ENCODE measurements around the gene EPHB3.

EPHB3 gene

DNA sequence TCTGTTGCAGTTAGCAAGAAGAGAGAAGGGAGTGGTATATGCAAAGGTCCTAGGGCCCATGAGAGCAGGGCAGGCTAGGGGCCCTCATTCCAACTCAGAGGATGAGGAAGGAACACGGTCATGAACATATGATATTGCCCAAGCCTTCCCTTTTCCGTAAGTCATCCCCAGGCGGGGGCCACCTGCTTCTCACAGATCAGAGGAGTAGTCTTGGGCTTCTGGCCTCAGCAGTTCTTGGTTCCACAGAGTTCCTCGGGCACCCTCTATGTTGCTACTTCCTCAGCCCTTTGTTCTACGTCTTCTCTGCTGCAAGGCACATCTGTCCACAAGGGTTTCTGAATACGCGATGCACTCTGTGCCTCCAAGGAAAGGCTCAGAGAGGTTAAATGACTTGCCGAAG, 25.3 kb downstream of the EPHB3 start:
- peaks cover 2% of the 10 kb centered on the region for H3K4me1 Mint-ChIP-seq (ENCODE audit: low read depth)
- no peaks in the 10 kb centered on the region for H3K9me3 Mint-ChIP-seq
- H3K27me3 Mint-ChIP-seq (ENCODE audit: low read depth), result peaks cover 33% of the 10 kb centered on the region
- H3K27ac Mint-ChIP-seq, result no peak overlapping the region
- H3K36me3 Mint-ChIP-seq (ENCODE audit: low read depth), result no peaks in the 10 kb centered on the region
- DNase-seq (ENCODE audit: low spot score), result no peak
- H3K4me3 Mint-ChIP-seq, result no peak overlapping the region

DNA sequence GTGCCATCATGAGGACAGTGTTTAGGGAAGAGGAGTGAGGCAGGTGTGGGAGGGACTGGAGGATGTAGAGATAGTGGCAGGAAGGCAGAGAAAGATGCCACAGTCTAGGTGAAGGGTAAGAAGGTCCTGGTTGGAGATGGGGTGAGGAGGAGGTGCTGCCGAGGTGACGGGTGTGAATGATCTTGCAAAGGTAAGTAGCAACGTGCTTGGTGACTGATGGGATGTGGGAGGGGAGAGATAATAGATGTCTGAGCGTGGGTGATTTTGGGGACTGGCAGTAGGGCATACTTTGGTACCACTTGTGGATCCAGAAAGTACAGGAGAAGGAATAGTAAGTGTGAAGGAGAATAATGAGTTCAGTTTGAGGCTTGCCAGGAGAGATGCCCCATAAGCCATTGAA, 27.2 kb downstream of the EPHB3 start:
- H3K9me3 Mint-ChIP-seq, result no peaks in the 10 kb centered on the region
- H3K27me3 Mint-ChIP-seq (ENCODE audit: low read depth), result peaks cover 23% of the 10 kb centered on the region
- H3K36me3 Mint-ChIP-seq (ENCODE audit: low read depth), result no peaks in the 10 kb centered on the region
- no peak overlapping the region for H3K4me3 Mint-ChIP-seq
- no peaks in the 10 kb centered on the region for H3K4me1 Mint-ChIP-seq (ENCODE audit: low read depth)
- H3K27ac Mint-ChIP-seq, result no peak overlapping the region
- DNase-seq (ENCODE audit: low spot score), result no peak

GRCh38 chr3:184590795-184591194, 29.2 kb downstream of the EPHB3 start:
- no peak for DNase-seq (ENCODE audit: low spot score)
- Mint-ChIP-seq H3K9me3 (no peaks in the 10 kb centered on the region), H3K4me3 (no peak overlapping the region), H3K27me3 (ENCODE audit: low read depth) (peaks cover 7% of the 10 kb centered on the region), H3K36me3 (ENCODE audit: low read depth) (no peaks in the 10 kb centered on the region), H3K4me1 (ENCODE audit: low read depth) (no peaks in the 10 kb centered on the region), H3K27ac (no peak overlapping the region)

GRCh38 chr3:184591789-184592188, 30.2 kb downstream of the EPHB3 start:
- no peak for DNase-seq (ENCODE audit: low spot score)
- H3K27me3 Mint-ChIP-seq (ENCODE audit: low read depth), result peaks cover 6% of the 10 kb centered on the region
- H3K27ac Mint-ChIP-seq, result no peak overlapping the region
- H3K4me1 Mint-ChIP-seq (ENCODE audit: low read depth), result no peaks in the 10 kb centered on the region
- H3K36me3 Mint-ChIP-seq (ENCODE audit: low read depth), result no peaks in the 10 kb centered on the region
- H3K9me3 Mint-ChIP-seq, result no peaks in the 10 kb centered on the region
- no peak overlapping the region for H3K4me3 Mint-ChIP-seq

DNA sequence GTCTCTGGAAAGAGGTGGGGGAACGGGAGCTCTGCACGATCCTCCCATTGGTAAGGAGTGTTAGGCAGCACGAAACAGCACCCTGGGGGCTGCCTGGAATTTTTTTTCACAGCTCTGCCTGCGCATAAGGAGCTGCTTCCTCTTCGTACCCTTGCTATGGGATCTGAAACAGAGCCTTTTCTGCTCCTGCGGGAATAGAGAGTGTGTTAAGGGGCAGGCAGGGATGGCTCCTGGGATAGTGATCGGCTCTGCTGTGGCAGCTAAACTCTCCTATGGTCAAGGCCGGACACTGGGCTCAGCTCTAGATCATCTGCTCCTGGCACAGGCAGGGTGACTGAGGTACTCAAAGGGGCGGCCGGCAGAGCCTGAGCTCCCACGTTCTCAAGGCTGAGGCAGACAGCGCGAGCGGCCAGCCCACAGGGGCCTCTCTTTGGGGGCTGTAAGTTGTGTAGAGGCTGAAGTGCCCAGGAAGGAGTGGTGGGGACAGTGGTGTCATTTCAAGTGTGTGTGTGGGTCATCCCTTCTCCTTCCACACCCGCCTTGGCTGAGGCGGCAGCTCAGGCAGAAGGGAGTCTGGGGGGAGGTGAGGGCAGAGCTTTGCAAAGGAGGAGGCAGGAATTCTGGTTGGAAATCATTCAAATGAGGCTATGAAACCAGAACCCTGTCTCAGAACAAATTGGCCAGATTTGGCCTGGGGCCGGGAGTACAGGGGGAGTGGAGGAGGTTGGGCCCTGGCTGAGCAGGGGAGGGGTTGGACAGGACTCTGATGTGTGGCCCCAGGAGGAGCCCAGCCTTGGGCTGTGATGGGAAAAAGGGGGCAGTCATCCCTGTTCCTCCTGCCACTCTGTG, 31.0 kb downstream of the EPHB3 start:
- Mint-ChIP-seq H3K9me3 (no peaks in the 10 kb centered on the region), H3K4me1 (ENCODE audit: low read depth) (no peaks in the 10 kb centered on the region), H3K27ac (no peak overlapping the region), H3K27me3 (ENCODE audit: low read depth) (peaks cover 2% of the 10 kb centered on the region), H3K4me3 (no peak overlapping the region), H3K36me3 (ENCODE audit: low read depth) (no peaks in the 10 kb centered on the region)
- DNase-seq (ENCODE audit: low spot score), result no peak

- H3K27ac Mint-ChIP-seq, result no peak overlapping the region
- DNase-seq (ENCODE audit: low spot score), result no peak
- no peaks in the 10 kb centered on the region for H3K9me3 Mint-ChIP-seq
- peaks cover 2% of the 10 kb centered on the region for H3K27me3 Mint-ChIP-seq (ENCODE audit: low read depth)
- H3K36me3 Mint-ChIP-seq (ENCODE audit: low read depth), result no peaks in the 10 kb centered on the region
- no peaks in the 10 kb centered on the region for H3K4me1 Mint-ChIP-seq (ENCODE audit: low read depth)
- H3K4me3 Mint-ChIP-seq, result no peak overlapping the region
These were observed 31.8 kb downstream of the EPHB3 start for GRCh38 chr3:184593220-184593927.

GRCh38 chr3:184593928-184594303, 32.3 kb downstream of the EPHB3 start:
- Mint-ChIP-seq H3K27me3 (ENCODE audit: low read depth) (peaks cover 2% of the 10 kb centered on the region), H3K4me1 (ENCODE audit: low read depth) (no peaks in the 10 kb centered on the region), H3K27ac (no peak overlapping the region), H3K4me3 (no peak overlapping the region), H3K9me3 (no peaks in the 10 kb centered on the region), H3K36me3 (ENCODE audit: low read depth) (no peaks in the 10 kb centered on the region)
- DNase-seq (ENCODE audit: low spot score), result no peak

DNA sequence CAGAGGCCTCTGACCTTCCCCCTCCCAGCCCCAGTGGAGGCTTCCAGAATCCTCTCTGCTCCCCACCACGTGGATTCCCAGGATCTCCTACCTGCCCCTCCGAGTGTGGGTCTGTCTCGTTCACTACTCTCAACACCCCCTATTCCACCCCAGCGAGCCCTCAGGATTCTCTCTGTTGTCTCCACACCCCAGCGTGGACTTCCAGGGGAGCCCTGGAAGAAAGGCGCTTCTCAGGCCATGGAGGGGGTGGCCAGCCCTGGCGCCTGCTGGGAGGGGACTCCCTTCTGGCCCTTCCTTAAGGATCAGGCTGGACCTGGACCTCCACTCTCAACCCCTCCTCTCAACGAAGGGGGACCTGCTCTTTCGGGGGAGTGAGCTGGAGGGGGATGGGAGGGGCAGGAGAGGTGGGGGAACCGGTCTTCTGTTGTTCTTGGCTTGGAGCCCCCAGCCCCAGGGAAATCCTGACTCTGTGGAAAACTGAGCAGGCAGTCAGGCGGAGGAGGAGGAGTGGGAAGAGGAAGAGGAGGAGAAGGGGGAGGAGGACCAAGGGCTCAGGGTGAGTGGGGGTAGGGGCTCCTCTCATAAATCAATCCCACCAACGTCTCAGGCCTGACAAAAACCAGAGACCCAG, 32.9 kb downstream of the EPHB3 start:
- Mint-ChIP-seq H3K4me1 (ENCODE audit: low read depth) (no peaks in the 10 kb centered on the region), H3K9me3 (no peaks in the 10 kb centered on the region), H3K27ac (no peak overlapping the region), H3K27me3 (ENCODE audit: low read depth) (peaks cover 2% of the 10 kb centered on the region), H3K4me3 (no peak overlapping the region), H3K36me3 (ENCODE audit: low read depth) (no peaks in the 10 kb centered on the region)
- no peak for DNase-seq (ENCODE audit: low spot score)

DNA sequence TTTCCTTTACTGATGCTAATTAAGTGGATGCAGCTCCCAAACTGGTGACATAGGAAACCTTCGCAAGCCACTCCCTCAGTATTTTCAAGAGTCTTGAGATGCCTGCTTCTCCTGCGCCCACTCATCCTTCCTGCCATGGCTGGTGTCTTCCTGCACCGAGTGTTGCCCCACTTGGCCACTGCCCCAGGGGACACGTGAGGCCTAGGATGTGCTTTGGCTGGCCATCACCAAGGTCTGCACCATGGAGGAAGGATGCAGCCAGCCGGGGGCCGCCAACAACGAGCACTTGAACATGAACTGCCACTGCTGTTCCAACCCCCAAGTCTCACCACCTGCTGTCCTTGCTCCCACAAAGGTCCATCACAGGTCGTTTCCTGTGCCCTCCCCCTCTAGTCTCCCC, 34.1 kb downstream of the EPHB3 start:
- H3K4me1 Mint-ChIP-seq (ENCODE audit: low read depth), result no peaks in the 10 kb centered on the region
- H3K27me3 Mint-ChIP-seq (ENCODE audit: low read depth), result peaks cover 10% of the 10 kb centered on the region
- no peaks in the 10 kb centered on the region for H3K36me3 Mint-ChIP-seq (ENCODE audit: low read depth)
- no peaks in the 10 kb centered on the region for H3K9me3 Mint-ChIP-seq
- H3K4me3 Mint-ChIP-seq, result no peak overlapping the region
- H3K27ac Mint-ChIP-seq, result no peak overlapping the region
- no peak for DNase-seq (ENCODE audit: low spot score)

GRCh38 chr3:184596233-184596632, 34.6 kb downstream of the EPHB3 start:
- DNase-seq (ENCODE audit: low spot score), result no peak
- no peaks in the 10 kb centered on the region for H3K9me3 Mint-ChIP-seq
- no peak overlapping the region for H3K4me3 Mint-ChIP-seq
- H3K4me1 Mint-ChIP-seq (ENCODE audit: low read depth), result no peaks in the 10 kb centered on the region
- H3K27ac Mint-ChIP-seq, result no peak overlapping the region
- peaks cover 16% of the 10 kb centered on the region for H3K27me3 Mint-ChIP-seq (ENCODE audit: low read depth)
- H3K36me3 Mint-ChIP-seq (ENCODE audit: low read depth), result no peaks in the 10 kb centered on the region

DNA sequence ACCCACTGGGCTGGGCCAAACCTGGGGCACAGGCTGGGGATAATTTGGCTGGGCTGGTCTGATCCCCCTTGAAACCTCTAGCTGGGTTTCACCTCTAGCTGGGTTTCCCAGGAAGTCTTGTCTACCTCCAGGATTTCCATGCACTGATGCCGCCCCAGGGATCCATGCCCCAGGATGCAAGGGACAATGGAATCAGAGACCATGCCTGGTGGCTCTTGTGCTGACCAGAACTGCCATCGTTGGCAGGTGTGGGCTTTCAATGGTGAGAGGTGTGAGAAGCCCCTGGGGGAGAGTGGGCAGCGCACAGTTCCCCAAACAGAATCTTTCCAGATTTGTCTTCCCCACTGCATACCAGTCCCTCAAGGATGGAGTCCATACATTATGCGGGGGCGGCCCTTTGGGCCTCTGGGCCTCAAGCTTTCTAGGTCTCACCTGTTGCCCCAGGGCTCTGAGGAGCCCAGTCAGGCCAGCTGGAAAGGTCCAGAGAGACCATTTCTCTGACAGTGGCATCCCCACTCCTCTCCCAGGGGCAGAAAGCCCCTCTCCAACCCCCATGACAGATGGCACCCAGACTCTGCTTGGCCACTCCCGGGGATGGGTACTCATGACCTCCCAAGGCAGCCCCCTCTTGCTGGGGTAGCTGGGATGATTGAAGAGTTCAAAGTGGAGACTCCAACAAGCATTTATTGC, 35.4 kb downstream of the EPHB3 start:
- no peaks in the 10 kb centered on the region for H3K9me3 Mint-ChIP-seq
- H3K27ac Mint-ChIP-seq, result no peak overlapping the region
- H3K36me3 Mint-ChIP-seq (ENCODE audit: low read depth), result no peaks in the 10 kb centered on the region
- peaks cover 18% of the 10 kb centered on the region for H3K27me3 Mint-ChIP-seq (ENCODE audit: low read depth)
- no peak for DNase-seq (ENCODE audit: low spot score)
- H3K4me3 Mint-ChIP-seq, result no peak overlapping the region
- H3K4me1 Mint-ChIP-seq (ENCODE audit: low read depth), result no peaks in the 10 kb centered on the region

DNA sequence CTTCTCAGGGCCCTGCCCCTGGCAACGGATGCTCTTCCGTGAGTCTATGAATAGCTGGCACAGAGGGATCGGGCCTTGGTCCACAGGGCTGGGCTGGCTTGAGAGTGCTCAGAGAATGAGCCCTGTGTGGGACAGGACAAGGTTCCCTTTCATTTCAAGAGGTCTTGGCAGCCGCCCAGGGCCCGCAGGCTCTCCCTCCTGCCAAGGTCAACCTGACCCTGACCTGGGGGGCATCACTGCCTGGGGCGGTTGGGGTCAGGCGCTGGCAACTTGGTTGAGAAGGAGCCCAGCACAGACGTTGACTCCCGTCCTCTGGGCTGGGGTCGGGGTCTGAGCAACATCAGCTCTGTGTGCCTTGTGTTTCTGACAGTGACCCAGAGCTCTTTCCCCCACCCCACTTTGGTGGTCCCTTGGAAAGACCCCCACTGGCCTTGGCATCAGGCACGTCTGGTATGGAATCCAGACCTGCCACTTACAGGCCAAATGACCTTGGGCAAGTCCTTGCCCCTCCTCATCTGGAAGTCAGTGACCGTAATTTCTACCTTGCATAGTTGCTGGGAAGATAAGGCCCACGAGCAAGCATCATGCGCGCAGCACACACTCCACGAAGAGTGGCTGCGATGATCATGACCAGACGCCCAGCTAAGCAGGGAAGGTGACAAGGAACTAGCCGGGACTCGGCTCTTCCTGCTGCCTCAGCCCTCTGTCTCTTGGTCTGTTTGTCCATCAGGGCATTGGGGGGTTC, 36.4 kb downstream of the EPHB3 start:
- no peaks in the 10 kb centered on the region for H3K9me3 Mint-ChIP-seq
- no peaks in the 10 kb centered on the region for H3K36me3 Mint-ChIP-seq (ENCODE audit: low read depth)
- H3K27ac Mint-ChIP-seq, result no peak overlapping the region
- no peaks in the 10 kb centered on the region for H3K4me1 Mint-ChIP-seq (ENCODE audit: low read depth)
- H3K27me3 Mint-ChIP-seq (ENCODE audit: low read depth), result peaks cover 28% of the 10 kb centered on the region
- no peak for DNase-seq (ENCODE audit: low spot score)
- no peak overlapping the region for H3K4me3 Mint-ChIP-seq

- H3K4me3 Mint-ChIP-seq, result no peak overlapping the region
- H3K27me3 Mint-ChIP-seq (ENCODE audit: low read depth), result peaks cover 33% of the 10 kb centered on the region
- no peak overlapping the region for H3K27ac Mint-ChIP-seq
- H3K9me3 Mint-ChIP-seq, result no peaks in the 10 kb centered on the region
- H3K4me1 Mint-ChIP-seq (ENCODE audit: low read depth), result no peaks in the 10 kb centered on the region
- no peaks in the 10 kb centered on the region for H3K36me3 Mint-ChIP-seq (ENCODE audit: low read depth)
- no peak for DNase-seq (ENCODE audit: low spot score)
These were observed 37.0 kb downstream of the EPHB3 start for GRCh38 chr3:184598574-184598927.
